Nephron progenitor cell (in vitro differentiated cells): ENCODE results near the gene FARSA.
A peak's percentile ranks its signal among the peaks of the same experiment; 100 is the strongest.

Experiments used
- DNase-seq: peaks from one replicate; pipeline ENCODE4 v3.0.0; 2021
- H3K27ac Mint-ChIP-seq: 2 replicates; pipeline ENCODE4 v1.8.0; 2021; ENCODE audit warnings: mild to moderate bottlenecking, moderate library complexity, mixed read lengths
- H3K27me3 Mint-ChIP-seq: 2 replicates; pipeline ENCODE4 v1.8.0; 2021; ENCODE audit warnings: mild to moderate bottlenecking, low read depth, mixed read lengths; ENCODE audit not compliant: poor library complexity
- H3K36me3 Mint-ChIP-seq: 2 replicates; pipeline ENCODE4 v1.8.0; 2021; ENCODE audit warnings: low read depth, mixed read lengths
- H3K4me1 Mint-ChIP-seq: 2 replicates; pipeline ENCODE4 v1.8.0; 2021; ENCODE audit warnings: mixed read lengths
- H3K4me3 Mint-ChIP-seq: 2 replicates; pipeline ENCODE4 v1.8.0; 2021; ENCODE audit warnings: mild to moderate bottlenecking, moderate library complexity, mixed read lengths
- H3K9me3 Mint-ChIP-seq: 2 replicates; pipeline ENCODE4 v1.8.0; 2021; ENCODE audit warnings: mild to moderate bottlenecking, moderate library complexity, mixed read lengths
- TF ChIP-seq, protein P1 (sequence below): fragments of 200-600 bp; sonication (generic); IDR thresholded peaks from 2 replicates; pipeline ENCODE4 v1.5.0; 2021; ENCODE audit warnings: antibody characterized with exemption

FARSA gene

DNA sequence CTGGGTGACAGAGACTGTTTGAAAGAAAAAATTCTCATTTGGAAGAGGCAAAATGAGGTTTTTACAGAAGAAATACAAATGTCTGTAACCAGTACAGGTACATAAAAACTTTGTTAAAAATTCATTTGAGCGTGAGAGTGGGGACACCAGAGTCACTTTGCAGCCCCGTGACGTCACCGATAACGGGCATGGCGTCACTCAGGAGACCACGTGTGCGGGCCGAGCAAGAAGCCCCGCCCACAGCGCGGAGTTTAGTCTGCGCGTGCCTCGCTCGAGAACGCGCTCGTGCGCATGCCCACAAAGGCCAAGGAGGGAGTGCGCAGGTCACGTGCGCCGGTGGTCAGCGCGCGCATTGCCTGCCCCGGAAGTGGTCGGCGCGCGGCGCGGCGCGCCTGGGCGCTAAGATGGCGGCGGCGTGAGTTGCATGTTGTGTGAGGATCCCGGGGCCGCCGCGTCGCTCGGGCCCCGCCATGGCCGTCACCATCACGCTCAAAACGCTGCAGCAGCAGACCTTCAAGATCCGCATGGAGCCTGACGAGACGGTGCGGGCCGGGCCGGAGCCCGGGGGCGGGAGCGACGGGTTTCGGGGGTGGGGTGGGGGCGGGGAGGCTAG is 12.1 kb upstream of the FARSA start, which contains the start of gene RAD23A:
TSS of gene RAD23A (plus strand) at position 384 of the 613 bp plus-strand sequence. CDS start at position 471, 87 bp downstream.
- Mint-ChIP-seq H3K4me1 (peaks cover 56% of the 10 kb centered on the region), H3K4me3 (peak within 1 kb of the TSS; percentile 92), H3K27ac (peak within 1 kb of the TSS; percentile 98), H3K36me3 (peaks cover 65% of the 10 kb centered on the region), H3K9me3 (no peaks in the 10 kb centered on the region), H3K27me3 (no peaks in the 10 kb centered on the region)
- TF ChIP-seq, protein P1, sequence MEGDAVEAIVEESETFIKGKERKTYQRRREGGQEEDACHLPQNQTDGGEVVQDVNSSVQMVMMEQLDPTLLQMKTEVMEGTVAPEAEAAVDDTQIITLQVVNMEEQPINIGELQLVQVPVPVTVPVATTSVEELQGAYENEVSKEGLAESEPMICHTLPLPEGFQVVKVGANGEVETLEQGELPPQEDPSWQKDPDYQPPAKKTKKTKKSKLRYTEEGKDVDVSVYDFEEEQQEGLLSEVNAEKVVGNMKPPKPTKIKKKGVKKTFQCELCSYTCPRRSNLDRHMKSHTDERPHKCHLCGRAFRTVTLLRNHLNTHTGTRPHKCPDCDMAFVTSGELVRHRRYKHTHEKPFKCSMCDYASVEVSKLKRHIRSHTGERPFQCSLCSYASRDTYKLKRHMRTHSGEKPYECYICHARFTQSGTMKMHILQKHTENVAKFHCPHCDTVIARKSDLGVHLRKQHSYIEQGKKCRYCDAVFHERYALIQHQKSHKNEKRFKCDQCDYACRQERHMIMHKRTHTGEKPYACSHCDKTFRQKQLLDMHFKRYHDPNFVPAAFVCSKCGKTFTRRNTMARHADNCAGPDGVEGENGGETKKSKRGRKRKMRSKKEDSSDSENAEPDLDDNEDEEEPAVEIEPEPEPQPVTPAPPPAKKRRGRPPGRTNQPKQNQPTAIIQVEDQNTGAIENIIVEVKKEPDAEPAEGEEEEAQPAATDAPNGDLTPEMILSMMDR, result no peak
- peak; percentile 99 for DNase-seq

DNA sequence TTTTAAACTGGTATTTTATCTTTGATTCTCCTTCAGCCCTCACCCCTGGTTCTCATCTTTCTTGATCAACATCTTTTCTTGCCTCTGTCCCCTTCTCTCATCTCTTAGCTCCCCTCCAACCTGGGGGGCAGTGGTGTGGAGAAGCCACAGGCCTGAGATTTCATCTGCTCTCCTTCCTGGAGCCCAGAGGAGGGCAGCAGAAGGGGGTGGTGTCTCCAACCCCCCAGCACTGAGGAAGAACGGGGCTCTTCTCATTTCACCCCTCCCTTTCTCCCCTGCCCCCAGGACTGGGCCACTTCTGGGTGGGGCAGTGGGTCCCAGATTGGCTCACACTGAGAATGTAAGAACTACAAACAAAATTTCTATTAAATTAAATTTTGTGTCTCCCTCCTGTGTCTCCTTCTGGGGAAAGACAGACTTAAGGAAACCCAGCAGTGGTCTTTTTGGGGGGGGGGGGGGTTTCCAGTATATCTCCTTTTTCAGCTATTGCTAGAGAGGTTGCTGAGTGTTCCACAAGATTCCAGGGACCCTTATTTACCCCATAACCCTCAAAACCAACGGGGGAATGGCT is 10.7 kb upstream of the FARSA start:
- Mint-ChIP-seq H3K4me3 (no peak overlapping the region), H3K36me3 (peaks cover 67% of the 10 kb centered on the region), H3K4me1 (peaks cover 59% of the 10 kb centered on the region), H3K27ac (peak overlapping the region; percentile 98), H3K9me3 (no peaks in the 10 kb centered on the region), H3K27me3 (no peaks in the 10 kb centered on the region)
- no peak for DNase-seq
- TF ChIP-seq, protein P1, result no peak

DNA sequence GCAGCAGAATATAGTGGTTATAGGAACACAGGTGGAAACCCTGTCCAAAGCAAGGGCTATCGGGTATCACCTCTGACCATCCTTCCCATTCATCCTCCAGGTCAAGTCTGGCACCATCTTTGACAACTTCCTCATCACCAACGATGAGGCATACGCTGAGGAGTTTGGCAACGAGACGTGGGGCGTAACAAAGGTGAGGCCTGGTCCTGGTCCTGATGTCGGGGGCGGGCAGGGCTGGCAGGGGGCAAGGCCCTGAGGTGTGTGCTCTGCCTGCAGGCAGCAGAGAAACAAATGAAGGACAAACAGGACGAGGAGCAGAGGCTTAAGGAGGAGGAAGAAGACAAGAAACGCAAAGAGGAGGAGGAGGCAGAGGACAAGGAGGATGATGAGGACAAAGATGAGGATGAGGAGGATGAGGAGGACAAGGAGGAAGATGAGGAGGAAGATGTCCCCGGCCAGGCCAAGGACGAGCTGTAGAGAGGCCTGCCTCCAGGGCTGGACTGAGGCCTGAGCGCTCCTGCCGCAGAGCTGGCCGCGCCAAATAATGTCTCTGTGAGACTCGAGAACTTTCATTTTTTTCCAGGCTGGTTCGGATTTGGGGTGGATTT is 10.0 kb upstream of the FARSA start:
- Mint-ChIP-seq H3K4me3 (no peak overlapping the region), H3K27ac (peak overlapping the region; percentile 81), H3K36me3 (peaks cover 73% of the 10 kb centered on the region), H3K9me3 (no peaks in the 10 kb centered on the region), H3K4me1 (peaks cover 63% of the 10 kb centered on the region), H3K27me3 (no peaks in the 10 kb centered on the region)
- DNase-seq, result no peak
- TF ChIP-seq, protein P1, result no peak

DNA sequence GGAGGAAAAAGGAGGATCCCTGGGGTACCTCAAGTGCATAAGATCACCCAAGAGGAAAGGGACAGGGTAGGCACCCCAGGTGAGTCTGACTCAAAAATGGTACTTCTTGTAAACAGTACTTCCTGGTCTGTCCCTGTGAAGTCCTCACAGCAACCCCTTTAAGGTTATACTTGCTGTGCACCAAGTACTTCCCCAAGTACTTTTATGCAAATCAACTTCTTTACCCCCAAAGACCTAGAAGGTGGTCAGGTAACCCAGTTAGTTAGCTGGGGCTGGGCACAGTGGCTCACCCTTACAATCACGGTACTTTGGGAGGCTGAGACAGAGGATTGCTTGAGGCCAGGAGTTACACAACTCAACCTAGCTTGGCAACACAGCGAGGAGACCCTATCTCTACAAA is 7.4 kb upstream of the FARSA start:
- Mint-ChIP-seq H3K4me1 (peaks cover 64% of the 10 kb centered on the region), H3K4me3 (peak overlapping the region; percentile 100), H3K27me3 (no peaks in the 10 kb centered on the region), H3K9me3 (no peaks in the 10 kb centered on the region), H3K27ac (peak overlapping the region; percentile 98), H3K36me3 (peaks cover 65% of the 10 kb centered on the region)
- TF ChIP-seq, protein P1, result no peak
- no peak for DNase-seq

DNA sequence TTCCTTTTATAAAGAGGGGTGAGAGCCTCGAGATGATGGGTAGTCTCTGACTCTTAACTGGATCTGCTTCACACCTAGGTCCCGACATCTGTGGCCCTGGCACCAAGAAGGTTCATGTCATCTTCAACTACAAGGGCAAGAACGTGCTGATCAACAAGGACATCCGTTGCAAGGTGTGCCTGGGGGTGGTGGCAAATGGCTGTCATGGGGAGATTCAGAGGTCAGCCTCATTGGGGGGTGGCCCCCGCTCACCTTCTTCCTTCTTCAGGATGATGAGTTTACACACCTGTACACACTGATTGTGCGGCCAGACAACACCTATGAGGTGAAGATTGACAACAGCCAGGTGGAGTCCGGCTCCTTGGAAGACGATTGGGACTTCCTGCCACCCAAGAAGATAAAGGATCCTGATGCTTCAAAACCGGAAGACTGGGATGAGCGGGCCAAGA is 6.5 kb upstream of the FARSA start:
- Mint-ChIP-seq H3K4me3 (peak overlapping the region; percentile 100), H3K27ac (peak overlapping the region; percentile 98), H3K9me3 (no peaks in the 10 kb centered on the region), H3K4me1 (peaks cover 64% of the 10 kb centered on the region), H3K36me3 (peaks cover 65% of the 10 kb centered on the region), H3K27me3 (no peaks in the 10 kb centered on the region)
- TF ChIP-seq, protein P1, result no peak
- DNase-seq, result no peak
